Measurements from ENCODE around the gene SMOC2. TPM values are rescaled to one million over a fixed set of nuclear protein-coding genes. Genes with fewer than 3 reads are reported as not detected.

Gene SMOC2
- total and polyA plus RNA-seq, 2 of the 4 experiments (the other 2 are of a cell fraction) = not detected

- H3K27ac ChIP-seq (ENCODE audit: insufficient read depth, low read length) = no peak overlapping the region
Measured at GRCh38 chr6:168542301-168542700, 101.3 kb downstream of the SMOC2 start.

More at GRCh38 chr6:168542301-168542700, 101.3 kb downstream of the SMOC2 start:
- no CpG with 5 or more reads among the region's 8 CpGs for WGBS, 2 experiments (ENCODE audit: extremely low coverage in 2 of 2, insufficient read length in 1 of 2)
- H3K23ac ChIP-seq (ENCODE audit: low read depth, low read length) = no peak overlapping the region
- H3K9me1 ChIP-seq (ENCODE audit: insufficient read depth, low read length) = no peaks in the 10 kb centered on the region
- H3K27me3 ChIP-seq (ENCODE audit: control insufficient read depth, insufficient read depth, low read length) = no peaks in the 10 kb centered on the region
- no peak overlapping the region for H3K4me3 ChIP-seq (ENCODE audit: insufficient read depth, low read depth, low read length)
- H2BK20ac ChIP-seq (ENCODE audit: low read depth, low read length) = no peak overlapping the region
- H2BK120ac ChIP-seq (ENCODE audit: low read depth, low read length) = no peak overlapping the region
- no peaks in the 10 kb centered on the region for H4K20me1 ChIP-seq (ENCODE audit: insufficient read depth, low read length)
- no peak for DNase-seq
- no peak overlapping the region for H2AK9ac ChIP-seq (replicated peaks; ENCODE audit: low read depth, low read length, poor library complexity)
- intact Hi-C loops (cut with micrococcal nuclease) (no loop called here), dilution Hi-C loops (cut with HindIII; ENCODE audit: low sequenced_read_pairs, unreplicated experiment) (no loop called here), in situ Hi-C loops (cut with MboI; ENCODE audit: low sequenced_read_pairs) (no loop called here)
- no peak overlapping the region for H2AFZ ChIP-seq (replicated peaks; ENCODE audit: low read length, poor library complexity)
- ATAC-seq (ENCODE audit: low read depth) = no peak
- no peak overlapping the region for H4K5ac ChIP-seq (ENCODE audit: low read depth, low read length)
- H3K14ac ChIP-seq (replicated peaks; ENCODE audit: low read depth, low read length) = no peak overlapping the region
- no peaks in the 10 kb centered on the region for H3K36me3 ChIP-seq (ENCODE audit: control insufficient read depth, insufficient read depth, low read length)
- H4K8ac ChIP-seq (ENCODE audit: low read depth in 2 of 2, low read length in 2 of 2) = no peak overlapping the region
- peaks cover 43% of the 10 kb centered on the region for H3K9me3 ChIP-seq (ENCODE audit: control insufficient read depth, insufficient read depth, low read length)
- H3K4me1 ChIP-seq (ENCODE audit: control insufficient read depth, insufficient read depth, low read length) = no peaks in the 10 kb centered on the region
- no peak overlapping the region for H3K9ac ChIP-seq (ENCODE audit: low read depth, low read length)
- ChIA-PET POLR2A (ENCODE audit: unreplicated experiment) (no interaction called here), CTCF (no interaction called here)
- TF ChIP-seq RFX5 (IDR thresholded peaks at IDR 0.05; ENCODE audit: low read depth, low read length) (no peak), SMC3 (IDR thresholded peaks at IDR 0.05; ENCODE audit: low read depth, low read length) (no peak), ELK1 (IDR thresholded peaks at IDR 0.05; ENCODE audit: borderline replicate concordance, low read depth, low read length) (no peak), NFE2L2 (IDR thresholded peaks at IDR 0.05; ENCODE audit: low read depth, low read length) (no peak), MAZ (IDR thresholded peaks at IDR 0.05; ENCODE audit: borderline replicate concordance, low read depth, low read length) (no peak), RCOR1 (IDR thresholded peaks at IDR 0.05; ENCODE audit: insufficient replicate concordance, low read length) (no peak), CTCF (conservative IDR thresholded peaks at IDR 0.05; ENCODE audit: low read depth, low read length) (no peak)
- no peak overlapping the region for H2BK15ac ChIP-seq (ENCODE audit: low read depth, low read length)
- no peak overlapping the region for H2AK5ac ChIP-seq (ENCODE audit: low read depth, low read length)
- no peak overlapping the region for H3K4me2 ChIP-seq (ENCODE audit: low read depth, low read length)
- no peak overlapping the region for H3K18ac ChIP-seq (ENCODE audit: low read depth, low read length)
- H3K79me1 ChIP-seq (ENCODE audit: low read depth in 1 of 2, low read length in 2 of 2) = no peaks in the 10 kb centered on the region
- H3K4ac ChIP-seq (ENCODE audit: low read depth, low read length) = no peak overlapping the region
- no peak overlapping the region for H3K56ac ChIP-seq (ENCODE audit: extremely low read depth, insufficient read depth, low read length)
- H4K91ac ChIP-seq (ENCODE audit: insufficient read depth, low read depth, low read length) = no peak overlapping the region
- no peak overlapping the region for H2BK5ac ChIP-seq (ENCODE audit: low read depth, low read length, poor library complexity, severe bottlenecking)
- BruUV-seq (replicated peaks) = no TSS peak

Data from IMR-90 (cell line).